Type B pancreatic cell (in vitro differentiated cells): ENCODE measurements around the gene MRE11. TPM values are rescaled to one million over a fixed set of nuclear protein-coding genes. Genes with fewer than 3 reads are reported as not detected.
A peak's percentile ranks its signal among the peaks of the same experiment; 100 is the strongest.
"Not testable (repeated sequence)": the region's sequence is repeated elsewhere in the genome, so short reads cannot be mapped to it uniquely, and the experiment has no call there.

ENCODE experiments used
- DNase-seq: peaks from one replicate; pipeline ENCODE4 v3.0.0; 2021; ENCODE audit warnings: mixed read lengths; ENCODE audit not compliant: unreplicated experiment; ENCODE audit errors: extremely low spot score
- H3K27ac Mint-ChIP-seq: 2 replicates; pipeline ENCODE4 v1.8.0; 2021; ENCODE audit warnings: mild to moderate bottlenecking, mixed read lengths
- H3K27me3 Mint-ChIP-seq: 2 replicates; pipeline ENCODE4 v1.8.0; 2021; ENCODE audit warnings: mixed read lengths
- H3K36me3 Mint-ChIP-seq: 2 replicates; pipeline ENCODE4 v1.8.0; 2021; ENCODE audit warnings: mixed read lengths
- H3K4me1 Mint-ChIP-seq: one replicate; pipeline ENCODE4 v1.8.0; 2021; ENCODE audit warnings: mixed read lengths; ENCODE audit not compliant: unreplicated experiment
- H3K4me3 Mint-ChIP-seq: 2 replicates; pipeline ENCODE4 v1.8.0; 2021; ENCODE audit warnings: mild to moderate bottlenecking, mixed read lengths
- H3K9me3 Mint-ChIP-seq: 2 replicates; pipeline ENCODE4 v1.8.0; 2021; ENCODE audit warnings: mixed read lengths
- CTCF ChIP-seq: fragments of 200-600 bp; sonication (generic); conservative IDR thresholded peaks from 2 replicates; pipeline ENCODE4 v1.5.0; 2021; ENCODE audit warnings: antibody characterized with exemption, mild to moderate bottlenecking
- total RNA-seq: library from RNA; stranded (reverse); gene quantifications from 2 replicates; pipeline ENCODE4 v1.2.1, GENCODE V29; 2021; ENCODE audit warnings: low replicate concordance

MRE11 gene
- total RNA-seq, 1 donor from 2014 or later: 37.6 TPM

DNA sequence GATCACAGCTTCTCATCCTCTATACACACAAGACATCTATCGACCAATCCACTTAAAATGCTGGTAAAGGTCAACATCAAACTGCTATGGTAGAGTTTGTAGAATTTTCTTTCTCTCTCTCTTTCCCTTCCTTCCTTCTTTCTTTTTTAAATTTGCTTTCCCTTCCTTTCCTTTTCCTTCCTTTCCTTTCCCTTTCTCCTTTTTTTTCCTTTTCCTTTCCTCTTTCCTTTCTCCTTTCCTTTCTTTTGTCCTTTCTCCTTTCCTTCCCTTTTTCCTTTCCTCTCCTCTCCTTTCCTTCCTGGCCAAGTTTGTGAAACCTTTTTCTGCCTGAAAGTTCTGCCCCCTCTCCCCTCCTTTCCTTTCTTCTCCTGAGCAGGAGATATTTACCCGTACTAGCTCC is 21.8 kb upstream of the MRE11 start:
- peaks cover 24% of the 10 kb centered on the region for H3K27me3 Mint-ChIP-seq
- no peak overlapping the region for H3K4me3 Mint-ChIP-seq
- no peak for DNase-seq
- H3K36me3 Mint-ChIP-seq: no peaks in the 10 kb centered on the region
- no peaks in the 10 kb centered on the region for H3K9me3 Mint-ChIP-seq
- no peak for TF ChIP-seq CTCF
- H3K4me1 Mint-ChIP-seq: peaks cover 6% of the 10 kb centered on the region
- no peak overlapping the region for H3K27ac Mint-ChIP-seq

DNA sequence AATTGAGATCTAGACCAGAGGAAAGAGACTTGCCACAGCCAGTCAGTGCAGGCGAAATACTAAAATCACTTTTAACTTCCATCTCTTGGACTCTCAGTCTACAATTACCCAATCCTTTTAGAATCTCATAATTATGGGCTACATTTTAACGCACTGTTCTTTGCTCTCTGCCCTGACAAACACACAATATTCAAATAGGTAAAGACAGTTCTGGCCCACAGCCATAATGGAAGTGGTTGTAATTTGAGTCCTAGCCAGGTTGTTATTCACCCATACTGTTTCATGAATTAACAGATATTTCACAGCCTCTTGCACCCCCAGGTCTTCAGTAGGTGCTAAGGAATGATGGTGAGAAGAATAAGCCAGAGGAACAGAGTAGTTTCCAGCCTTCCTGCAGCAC is 19.4 kb upstream of the MRE11 start:
- Mint-ChIP-seq H3K4me3 (peak overlapping the region; percentile 90), H3K4me1 (peaks cover 6% of the 10 kb centered on the region), H3K36me3 (no peaks in the 10 kb centered on the region), H3K27me3 (peaks cover 24% of the 10 kb centered on the region), H3K9me3 (no peaks in the 10 kb centered on the region), H3K27ac (no peak overlapping the region)
- no peak for DNase-seq
- no peak for TF ChIP-seq CTCF

DNA sequence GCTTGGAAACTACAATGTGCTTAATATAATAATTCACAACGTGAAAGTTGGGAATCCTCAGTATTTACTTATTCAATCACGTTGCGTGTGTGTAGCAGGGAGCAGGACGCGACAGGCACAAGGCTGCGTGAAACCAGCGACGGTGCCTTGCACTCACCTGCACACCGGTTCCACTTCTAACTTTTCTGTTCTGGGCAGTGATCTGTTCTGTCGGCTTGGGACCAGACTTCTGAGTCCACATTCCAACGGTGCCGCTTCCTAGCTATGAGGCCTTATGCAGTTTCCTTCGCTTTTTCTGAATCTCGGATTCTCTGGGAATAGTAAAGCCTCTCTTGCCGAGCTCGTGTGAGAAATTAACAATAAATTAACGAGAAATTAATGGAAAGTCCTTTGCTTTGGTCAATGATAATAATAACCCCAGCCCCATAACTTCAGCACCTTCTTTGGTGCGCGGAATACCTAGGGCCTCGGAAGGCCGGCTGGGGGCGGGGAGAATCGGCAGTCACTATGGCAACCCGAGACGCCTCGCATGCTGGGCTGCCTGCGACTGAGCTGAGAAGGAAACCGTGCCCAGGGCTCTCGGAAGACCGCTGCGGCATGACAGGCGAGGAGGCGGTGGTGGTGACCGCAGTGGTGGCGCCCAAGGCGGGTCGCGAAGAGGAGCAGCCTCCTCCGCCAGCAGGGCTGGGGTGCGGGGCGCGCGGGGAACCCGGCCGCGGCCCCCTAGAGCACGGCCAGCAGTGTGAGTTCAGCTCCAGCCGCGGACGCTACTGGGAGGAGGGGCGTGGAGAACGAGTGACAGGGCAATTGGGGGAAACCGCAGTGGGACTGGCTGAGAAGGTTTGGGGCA is 18.5 kb upstream of the MRE11 start, which contains the start of gene C11orf97:
Gene C11orf97, plus strand, starts transcription at position 530 of the 850 bp plus-strand sequence. Its CDS starts 68 bp downstream, at position 598.
- H3K4me1 Mint-ChIP-seq: peaks cover 6% of the 10 kb centered on the region
- no peaks in the 10 kb centered on the region for H3K36me3 Mint-ChIP-seq
- H3K4me3 Mint-ChIP-seq: peak within 1 kb of the TSS; percentile 90
- H3K9me3 Mint-ChIP-seq: no peaks in the 10 kb centered on the region
- H3K27me3 Mint-ChIP-seq: peaks cover 24% of the 10 kb centered on the region
- no peak within 1 kb of the TSS for H3K27ac Mint-ChIP-seq
- peak; percentile 80 for DNase-seq
- no peak for TF ChIP-seq CTCF

- no peak for TF ChIP-seq CTCF
- no peaks in the 10 kb centered on the region for H3K9me3 Mint-ChIP-seq
- peaks cover 7% of the 10 kb centered on the region for H3K27me3 Mint-ChIP-seq
- H3K4me1 Mint-ChIP-seq: peaks cover 6% of the 10 kb centered on the region
- H3K27ac Mint-ChIP-seq: no peak overlapping the region
- DNase-seq: no peak
- H3K36me3 Mint-ChIP-seq: no peaks in the 10 kb centered on the region
- no peak overlapping the region for H3K4me3 Mint-ChIP-seq
Measured at GRCh38 chr11:94507485-94507884, 13.8 kb upstream of the MRE11 start.

DNA sequence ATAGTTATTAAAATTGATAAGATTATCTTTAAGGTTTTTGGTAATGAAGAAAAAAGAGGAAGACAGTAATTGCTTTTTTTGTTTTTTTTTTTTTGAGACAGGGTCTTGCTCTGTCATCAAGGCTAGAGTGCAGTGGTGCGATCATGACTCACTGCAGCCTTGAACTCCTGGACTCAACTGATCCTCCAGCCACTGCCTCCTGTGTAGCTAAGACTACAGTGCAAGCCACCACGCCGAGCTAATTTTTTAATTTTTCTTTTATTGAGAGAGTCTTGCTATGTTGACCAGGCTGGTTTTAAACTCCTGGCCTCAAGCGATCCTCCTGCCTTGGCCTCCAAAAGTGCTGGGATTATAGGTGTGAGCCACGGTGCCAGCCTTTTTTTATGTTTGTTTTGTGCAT is 12.9 kb upstream of the MRE11 start:
- H3K4me3 Mint-ChIP-seq, H3K4me1 Mint-ChIP-seq, H3K27ac Mint-ChIP-seq, H3K36me3 Mint-ChIP-seq, H3K9me3 Mint-ChIP-seq, DNase-seq, H3K27me3 Mint-ChIP-seq: not testable (repeated sequence)

GRCh38 chr11:94504689-94505293 is 11.1 kb upstream of the MRE11 start:
- H3K27ac Mint-ChIP-seq: no peak overlapping the region
- H3K9me3 Mint-ChIP-seq: no peaks in the 10 kb centered on the region
- DNase-seq: no peak
- no peak overlapping the region for H3K4me3 Mint-ChIP-seq
- no peaks in the 10 kb centered on the region for H3K36me3 Mint-ChIP-seq
- H3K4me1 Mint-ChIP-seq: no peaks in the 10 kb centered on the region
- no peaks in the 10 kb centered on the region for H3K27me3 Mint-ChIP-seq
- peak; percentile 89 for TF ChIP-seq CTCF
